SU-DHL-6 (cell line): ENCODE results near the gene KCTD10.

Experiments used
- CTCF ChIP-seq: fragments of 200-600 bp; sonication (generic); IDR thresholded peaks from one replicate; pipeline ENCODE4 v1.5.1; 2017; ENCODE audit warnings: antibody characterized with exemption, mild to moderate bottlenecking, low read length, moderate library complexity; ENCODE audit not compliant: insufficient read depth, poor library complexity, severe bottlenecking
- EZH2phosphoT487 ChIP-seq: fragments of 200-600 bp; sonication (generic), shearing (Covaris generic); conservative IDR thresholded peaks from 2 replicates; pipeline ENCODE4 v1.6.1; 2018; ENCODE audit warnings: mild to moderate bottlenecking, antibody characterized with exemption, low read length, moderate library complexity, mixed read lengths

- no peak for TF ChIP-seq CTCF
- no peak for TF ChIP-seq EZH2phosphoT487
Observed at GRCh38 chr12:109519787-109520186, 42.7 kb upstream of the KCTD10 start.
